ENCODE results near the gene ADCY7. TPM values are rescaled to one million over a fixed set of nuclear protein-coding genes. Genes with fewer than 3 reads are reported as not detected.

Gene ADCY7
- total RNA-seq, 5 donors from 2014 or later (not counting 1 experiment from before 2014, with no cell fraction given), result 201 to 314 (median 278) TPM

GRCh38 chr16:50291719-50292565 lies 25.6 kb downstream of the ADCY7 start:
- Histone ChIP-seq H3K27ac (ENCODE audit: low read length) (no peak overlapping the region), H3K36me3 (ENCODE audit: control insufficient read depth in 2 of 2, extremely low read depth in 1 of 2, insufficient read depth in 1 of 2, low read length in 1 of 2) (peaks cover 17 to 89% of the 10 kb centered on the region in 2 donors), H3K4me3 (ENCODE audit: control insufficient read depth in 1 of 2, extremely low read depth in 1 of 2, low read length in 1 of 2) (no peak overlapping the region), H3K9me3 (no peaks in the 10 kb centered on the region), H3K4me1 (ENCODE audit: control insufficient read depth in 1 of 2, extremely low read depth in 1 of 2, insufficient read depth in 2 of 2, low read length in 2 of 2) (peaks cover 0 to 50% of the 10 kb centered on the region in 2 experiments), H3K27me3 (replicated peaks in 1 of 2; ENCODE audit: control insufficient read depth in 2 of 2, extremely low read depth in 1 of 2, insufficient read depth in 2 of 2, low read length in 1 of 2) (no peaks in the 10 kb centered on the region)
- ATAC-seq (replicated peaks in 1 of 4) (no peak), DNase-seq (no peak)
- ChIA-PET POLR2A (no interaction called here), CTCF (no interaction called here)
- 89% methylated on average over 22 of the region's 26 CpGs for WGBS (ENCODE audit: insufficient coverage)
- no peaks in the 10 kb centered on the region for H3K27me3 Mint-ChIP-seq
- H3K27ac Mint-ChIP-seq, result peak overlapping the region in 1 of 2 donors; percentile 58
- H3K4me1 Mint-ChIP-seq, result peaks cover 6 to 26% (median 16%) of the 10 kb centered on the region in 3 donors
- H3K36me3 Mint-ChIP-seq, result peaks cover 41% of the 10 kb centered on the region
- H3K9me3 Mint-ChIP-seq, result no peaks in the 10 kb centered on the region
- no peak overlapping the region for H3K4me3 Mint-ChIP-seq

DNA sequence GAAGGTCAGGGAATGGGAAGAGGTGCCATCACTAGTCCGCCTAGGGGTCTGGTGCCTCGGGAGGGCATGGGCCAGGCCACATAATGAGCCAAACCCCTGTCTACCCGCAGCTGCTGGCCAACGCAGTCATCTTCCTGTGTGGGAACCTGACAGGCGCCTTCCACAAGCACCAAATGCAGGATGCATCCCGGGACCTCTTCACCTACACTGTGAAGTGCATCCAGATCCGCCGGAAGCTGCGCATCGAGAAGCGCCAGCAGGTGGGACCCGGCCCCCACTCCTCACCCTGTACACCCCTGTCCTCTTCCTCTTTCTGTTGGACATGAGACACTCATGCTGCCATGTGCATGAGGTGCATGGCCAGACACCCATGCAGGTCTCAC lies 26.2 kb downstream of the ADCY7 start:
- Mint-ChIP-seq H3K4me3 (no peak overlapping the region), H3K36me3 (peaks cover 39% of the 10 kb centered on the region), H3K27me3 (no peaks in the 10 kb centered on the region), H3K27ac (peak overlapping the region in 1 of 2 donors; percentile 11), H3K9me3 (no peaks in the 10 kb centered on the region), H3K4me1 (peaks cover 6 to 23% (median 15%) of the 10 kb centered on the region in 3 donors)
- no peak overlapping the region for H3K27ac ChIP-seq (ENCODE audit: low read length)
- no peaks in the 10 kb centered on the region for H3K9me3 ChIP-seq
- WGBS (ENCODE audit: insufficient coverage), result 94% methylated on average over 12 of the region's 12 CpGs
- peaks cover 0 to 50% of the 10 kb centered on the region in 2 experiments for H3K4me1 ChIP-seq (ENCODE audit: control insufficient read depth in 1 of 2, extremely low read depth in 1 of 2, insufficient read depth in 2 of 2, low read length in 2 of 2)
- DNase-seq (no peak), ATAC-seq (replicated peaks in 1 of 4) (no peak)
- POLR2A ChIA-PET, result no interaction called here
- CTCF ChIA-PET, result no interaction called here
- no peaks in the 10 kb centered on the region for H3K27me3 ChIP-seq (replicated peaks in 1 of 2; ENCODE audit: control insufficient read depth in 2 of 2, extremely low read depth in 1 of 2, insufficient read depth in 2 of 2, low read length in 1 of 2)
- no peak overlapping the region for H3K4me3 ChIP-seq (ENCODE audit: control insufficient read depth in 1 of 2, extremely low read depth in 1 of 2, low read length in 1 of 2)
- H3K36me3 ChIP-seq (ENCODE audit: control insufficient read depth in 2 of 2, extremely low read depth in 1 of 2, insufficient read depth in 1 of 2, low read length in 1 of 2), result peaks cover 16 to 93% of the 10 kb centered on the region in 2 donors

GRCh38 chr16:50293041-50293783 lies 26.9 kb downstream of the ADCY7 start:
- Histone ChIP-seq H3K9me3 (no peaks in the 10 kb centered on the region), H3K4me1 (ENCODE audit: control insufficient read depth in 1 of 2, extremely low read depth in 1 of 2, insufficient read depth in 2 of 2, low read length in 2 of 2) (peaks cover 0 to 44% of the 10 kb centered on the region in 2 experiments), H3K4me3 (ENCODE audit: control insufficient read depth in 1 of 2, extremely low read depth in 1 of 2, low read length in 1 of 2) (no peak overlapping the region), H3K36me3 (ENCODE audit: control insufficient read depth in 2 of 2, extremely low read depth in 1 of 2, insufficient read depth in 1 of 2, low read length in 1 of 2) (peaks cover 16 to 92% of the 10 kb centered on the region in 2 donors), H3K27ac (ENCODE audit: low read length) (no peak overlapping the region), H3K27me3 (replicated peaks in 1 of 2; ENCODE audit: control insufficient read depth in 2 of 2, extremely low read depth in 1 of 2, insufficient read depth in 2 of 2, low read length in 1 of 2) (no peaks in the 10 kb centered on the region)
- Mint-ChIP-seq H3K9me3 (no peaks in the 10 kb centered on the region), H3K4me3 (no peak overlapping the region), H3K27me3 (no peaks in the 10 kb centered on the region), H3K36me3 (peaks cover 39% of the 10 kb centered on the region), H3K4me1 (peaks cover 4 to 19% (median 11%) of the 10 kb centered on the region in 3 donors), H3K27ac (no peak overlapping the region)
- ATAC-seq (replicated peaks in 1 of 4) (no peak), DNase-seq (no peak)
- WGBS (ENCODE audit: insufficient coverage), result 92% methylated on average over 11 of the region's 20 CpGs
- ChIA-PET POLR2A (interaction anchor here in 1 of 2 donors (0.5 kb wide), 2 partner anchors 13 to 28 kb away, joined by 5 to 7 read pairs; no protein-coding TSS in a partner anchor), CTCF (no interaction called here)

GRCh38 chr16:50293994-50294855 lies 27.9 kb downstream of the ADCY7 start:
- Mint-ChIP-seq H3K36me3 (peaks cover 38% of the 10 kb centered on the region), H3K27me3 (no peaks in the 10 kb centered on the region), H3K9me3 (no peaks in the 10 kb centered on the region), H3K27ac (peak overlapping the region in 1 of 2 donors; percentile 72), H3K4me1 (peaks cover 0 to 13% (median 6%) of the 10 kb centered on the region in 3 donors), H3K4me3 (no peak overlapping the region)
- ChIA-PET POLR2A (interaction anchor here (0.5 to 0.6 kb wide), 4 partner anchors 14 to 32 kb away, joined by 4 to 7 read pairs (median 5); no protein-coding TSS in a partner anchor), CTCF (no interaction called here)
- DNase-seq (no peak), ATAC-seq (replicated peaks in 1 of 4) (no peak)
- Histone ChIP-seq H3K9me3 (no peaks in the 10 kb centered on the region), H3K4me1 (ENCODE audit: control insufficient read depth in 1 of 2, extremely low read depth in 1 of 2, insufficient read depth in 2 of 2, low read length in 2 of 2) (peaks cover 0 to 40% of the 10 kb centered on the region in 2 experiments), H3K36me3 (ENCODE audit: control insufficient read depth in 2 of 2, extremely low read depth in 1 of 2, insufficient read depth in 1 of 2, low read length in 1 of 2) (peaks cover 23 to 93% of the 10 kb centered on the region in 2 donors), H3K27ac (ENCODE audit: low read length) (no peak overlapping the region), H3K27me3 (replicated peaks in 1 of 2; ENCODE audit: control insufficient read depth in 2 of 2, extremely low read depth in 1 of 2, insufficient read depth in 2 of 2, low read length in 1 of 2) (no peaks in the 10 kb centered on the region), H3K4me3 (ENCODE audit: control insufficient read depth in 1 of 2, extremely low read depth in 1 of 2, low read length in 1 of 2) (no peak overlapping the region)
- WGBS (ENCODE audit: insufficient coverage), result 98% methylated on average over 13 of the region's 20 CpGs

DNA sequence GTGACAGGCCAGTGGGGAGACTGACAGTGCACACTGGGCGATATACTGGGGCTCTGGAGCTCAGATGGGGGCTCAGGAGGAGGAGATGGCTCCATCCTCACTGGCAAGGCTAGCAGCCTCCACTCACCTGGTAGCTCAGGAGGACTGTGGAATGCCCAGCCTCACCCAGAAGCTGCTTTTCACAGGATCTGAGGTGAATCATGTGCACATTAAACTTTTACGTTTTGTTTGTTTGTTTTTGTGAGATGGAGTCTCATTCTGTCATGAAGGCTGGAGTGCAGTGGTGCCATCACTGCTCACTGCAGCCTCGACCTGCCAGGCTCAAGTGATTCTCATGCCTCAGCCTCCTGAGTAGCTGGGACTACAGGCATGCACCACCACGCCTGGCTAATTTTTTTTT lies 28.6 kb downstream of the ADCY7 start:
- POLR2A ChIA-PET, result interaction anchor here (0.6 kb wide), 2 partner anchors 25 to 32 kb away, joined by 4 to 5 read pairs; no protein-coding TSS in a partner anchor
- H3K36me3 ChIP-seq (ENCODE audit: control insufficient read depth in 2 of 2, extremely low read depth in 1 of 2, insufficient read depth in 1 of 2, low read length in 1 of 2), result peaks cover 30 to 94% of the 10 kb centered on the region in 2 donors
- Mint-ChIP-seq H3K27me3 (no peaks in the 10 kb centered on the region), H3K36me3 (peaks cover 35% of the 10 kb centered on the region), H3K4me3 (no peak overlapping the region), H3K27ac (no peak overlapping the region), H3K9me3 (no peaks in the 10 kb centered on the region), H3K4me1 (peaks cover 0 to 11% (median 6%) of the 10 kb centered on the region in 3 donors)
- H3K27ac ChIP-seq (ENCODE audit: low read length), result no peak overlapping the region
- DNase-seq, result no peak
- no peak overlapping the region for H3K4me3 ChIP-seq (ENCODE audit: control insufficient read depth in 1 of 2, extremely low read depth in 1 of 2, low read length in 1 of 2)
- peaks cover 0 to 33% of the 10 kb centered on the region in 2 experiments for H3K4me1 ChIP-seq (ENCODE audit: control insufficient read depth in 1 of 2, extremely low read depth in 1 of 2, insufficient read depth in 2 of 2, low read length in 2 of 2)
- WGBS (ENCODE audit: insufficient coverage), result no CpG with 5 or more reads among the region's 4 CpGs
- H3K9me3 ChIP-seq, result no peaks in the 10 kb centered on the region
- H3K27me3 ChIP-seq (replicated peaks in 1 of 2; ENCODE audit: control insufficient read depth in 2 of 2, extremely low read depth in 1 of 2, insufficient read depth in 2 of 2, low read length in 1 of 2), result no peaks in the 10 kb centered on the region
- no peak for ATAC-seq (replicated peaks in 1 of 4)
- CTCF ChIA-PET, result no interaction called here

Data from T-cell (primary cell).